Measurements from ENCODE around the gene OMP.

Gene OMP

DNA sequence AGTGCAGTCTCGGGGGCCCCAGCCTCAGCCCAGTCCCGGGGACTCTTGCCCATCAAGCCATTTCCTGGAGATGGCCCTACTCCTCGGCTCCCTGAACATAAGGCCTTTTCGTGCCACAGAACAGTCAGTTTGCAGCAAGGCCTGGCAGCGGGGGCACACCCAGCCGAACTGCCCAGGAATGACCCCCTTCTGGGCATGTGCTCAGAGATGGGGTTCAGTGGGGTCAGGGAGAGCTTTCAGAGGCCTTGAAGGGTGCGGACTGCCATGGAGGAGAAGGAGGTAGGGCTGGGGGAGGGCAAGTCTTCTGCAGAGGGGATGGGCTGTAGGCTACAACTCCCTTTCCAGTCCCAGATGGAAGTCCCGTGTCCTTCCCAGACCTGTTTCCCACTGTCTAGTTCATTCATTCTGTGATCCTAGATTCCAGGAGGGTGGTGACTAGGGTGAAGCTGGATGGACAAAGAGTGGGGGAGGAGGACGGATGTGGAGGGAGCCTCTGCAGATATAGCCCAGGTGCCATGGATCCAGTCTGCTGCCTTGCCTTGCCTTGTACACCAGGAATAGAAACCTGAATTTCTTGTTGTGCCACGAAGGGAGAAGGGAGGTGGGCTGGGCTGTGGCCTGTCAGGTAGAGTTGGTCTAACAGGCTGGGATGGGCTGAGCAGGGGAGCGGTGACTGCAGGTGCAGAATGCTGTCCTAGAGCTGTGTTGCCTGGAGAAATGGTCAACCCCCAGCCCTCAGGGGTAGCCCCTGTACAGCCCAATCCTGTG, 14.2 kb upstream of the OMP start:
- TF ChIP-seq, protein P1, sequence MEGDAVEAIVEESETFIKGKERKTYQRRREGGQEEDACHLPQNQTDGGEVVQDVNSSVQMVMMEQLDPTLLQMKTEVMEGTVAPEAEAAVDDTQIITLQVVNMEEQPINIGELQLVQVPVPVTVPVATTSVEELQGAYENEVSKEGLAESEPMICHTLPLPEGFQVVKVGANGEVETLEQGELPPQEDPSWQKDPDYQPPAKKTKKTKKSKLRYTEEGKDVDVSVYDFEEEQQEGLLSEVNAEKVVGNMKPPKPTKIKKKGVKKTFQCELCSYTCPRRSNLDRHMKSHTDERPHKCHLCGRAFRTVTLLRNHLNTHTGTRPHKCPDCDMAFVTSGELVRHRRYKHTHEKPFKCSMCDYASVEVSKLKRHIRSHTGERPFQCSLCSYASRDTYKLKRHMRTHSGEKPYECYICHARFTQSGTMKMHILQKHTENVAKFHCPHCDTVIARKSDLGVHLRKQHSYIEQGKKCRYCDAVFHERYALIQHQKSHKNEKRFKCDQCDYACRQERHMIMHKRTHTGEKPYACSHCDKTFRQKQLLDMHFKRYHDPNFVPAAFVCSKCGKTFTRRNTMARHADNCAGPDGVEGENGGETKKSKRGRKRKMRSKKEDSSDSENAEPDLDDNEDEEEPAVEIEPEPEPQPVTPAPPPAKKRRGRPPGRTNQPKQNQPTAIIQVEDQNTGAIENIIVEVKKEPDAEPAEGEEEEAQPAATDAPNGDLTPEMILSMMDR (conservative IDR thresholded peaks at IDR 0.05; ENCODE audit: low read depth, low read length): no peak
- H3K4me3 ChIP-seq (ENCODE audit: low read length): no peak overlapping the region
- DNase-seq (ENCODE audit: low read depth): no peak

GRCh38 chr11:77089004-77089545, 13.6 kb upstream of the OMP start:
- TF ChIP-seq, protein P1 (conservative IDR thresholded peaks at IDR 0.05; ENCODE audit: low read depth, low read length): no peak
- H3K4me3 ChIP-seq (ENCODE audit: low read length): no peak overlapping the region
- DNase-seq (ENCODE audit: low read depth): no peak

GRCh38 chr11:77090046-77090372, 12.6 kb upstream of the OMP start:
- no peak overlapping the region for H3K4me3 ChIP-seq (ENCODE audit: low read length)
- TF ChIP-seq, protein P1 (conservative IDR thresholded peaks at IDR 0.05; ENCODE audit: low read depth, low read length): no peak
- DNase-seq (ENCODE audit: low read depth): no peak

DNA sequence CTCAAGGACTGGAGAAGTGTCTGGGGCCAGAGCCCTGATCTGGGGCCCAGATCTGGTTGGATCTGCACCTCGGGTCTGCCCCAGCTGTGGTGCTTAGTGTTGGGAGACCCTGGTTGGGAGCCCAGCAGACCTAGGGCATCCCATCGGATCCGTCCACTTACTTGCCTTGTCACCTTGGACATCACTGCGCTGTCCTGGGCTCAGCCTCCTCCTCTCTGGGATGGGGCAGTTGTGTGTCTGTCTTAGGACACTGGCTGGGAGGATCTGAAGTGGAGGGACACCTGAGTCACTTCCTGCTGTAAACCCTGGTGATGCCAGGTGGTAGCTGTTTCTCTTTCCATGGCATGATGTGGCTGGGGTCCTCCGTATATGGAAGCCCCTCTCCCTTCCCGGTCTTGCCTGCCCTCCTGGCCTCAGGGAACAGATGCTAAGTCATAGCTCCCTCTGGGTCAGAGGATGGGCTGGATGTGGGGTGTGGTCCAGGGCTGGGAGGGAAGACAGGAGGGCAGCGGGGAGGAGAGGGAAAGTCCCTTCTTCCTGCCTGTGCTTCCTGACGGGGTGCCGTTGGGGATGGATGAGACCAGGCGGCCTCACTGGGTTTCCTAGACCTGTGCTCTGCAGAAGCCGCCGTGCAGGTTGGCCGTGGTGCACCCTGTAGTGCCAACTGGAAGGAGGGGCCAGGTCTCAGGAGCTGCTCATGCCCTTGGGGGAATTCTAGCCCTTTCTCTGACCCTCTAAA, 12.1 kb upstream of the OMP start:
- TF ChIP-seq, protein P1 (conservative IDR thresholded peaks at IDR 0.05; ENCODE audit: low read depth, low read length): no peak
- DNase-seq (ENCODE audit: low read depth): no peak

DNA sequence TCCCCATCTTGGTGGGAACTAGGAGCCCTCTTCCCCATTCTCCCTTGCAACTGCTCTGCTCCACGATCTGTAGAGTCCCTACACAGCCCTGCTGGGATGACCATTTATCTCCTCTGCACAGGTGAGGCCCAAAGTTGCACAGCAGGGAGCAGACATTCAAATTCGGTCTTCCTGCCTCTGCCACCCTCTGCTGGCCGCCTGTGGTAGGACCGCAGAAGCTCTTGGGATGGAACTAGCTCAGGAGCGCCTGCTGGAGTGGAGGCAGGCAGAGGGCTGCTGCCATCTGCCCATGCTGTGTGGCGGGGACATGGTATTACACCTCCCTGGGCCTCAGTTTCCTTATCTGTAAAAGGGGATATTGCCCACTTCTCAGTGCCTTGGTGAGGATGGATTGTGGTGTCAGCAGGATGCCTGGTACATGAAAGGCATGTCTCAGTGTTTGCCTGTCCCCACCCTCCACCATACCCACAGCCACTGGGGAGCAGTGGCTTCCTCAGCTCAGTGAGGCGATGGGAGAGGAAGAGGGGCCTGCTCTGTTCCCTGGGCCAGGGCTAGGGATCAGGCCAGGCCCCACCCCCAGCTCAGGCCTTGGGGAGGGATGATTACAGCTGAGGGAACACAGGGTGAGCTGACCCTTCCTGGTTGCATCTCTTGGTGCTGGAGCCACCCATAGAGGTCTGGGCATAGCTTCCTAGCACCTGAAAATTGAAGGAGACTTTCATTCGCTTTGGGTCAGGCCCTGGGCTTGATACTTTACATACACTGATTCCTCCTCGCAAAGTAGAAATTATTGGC, 11.3 kb upstream of the OMP start:
- TF ChIP-seq, protein P1 (conservative IDR thresholded peaks at IDR 0.05; ENCODE audit: low read depth, low read length): peak; percentile 96
- DNase-seq (ENCODE audit: low read depth): no peak
- no peak overlapping the region for H3K4me3 ChIP-seq (ENCODE audit: low read length)

More for the DNA sequence above, 12.1 kb upstream of the OMP start:
- H3K4me3 ChIP-seq (ENCODE audit: low read length): no peak overlapping the region

GRCh38 chr11:77092382-77092781, 10.3 kb upstream of the OMP start:
- TF ChIP-seq, protein P1 (conservative IDR thresholded peaks at IDR 0.05; ENCODE audit: low read depth, low read length): no peak
- no peak for DNase-seq (ENCODE audit: low read depth)
- H3K4me3 ChIP-seq (ENCODE audit: low read length): no peak overlapping the region
